Measurements from ENCODE around the gene GALNT7.

The GALNT7 gene

GRCh38 chr4:173161311-173161710 lies 7.3 kb upstream of the GALNT7 start:
- TF ChIP-seq CTCF (IDR thresholded peaks at IDR 0.05; ENCODE audit: control insufficient read depth, insufficient read depth, low read depth, low read length, missing control alignments), result no peak

GRCh38 chr4:173165706-173166105 lies 2.9 kb upstream of the GALNT7 start:
- TF ChIP-seq CTCF (IDR thresholded peaks at IDR 0.05; ENCODE audit: control insufficient read depth, insufficient read depth, low read depth, low read length, missing control alignments), result no peak
- H3K4me3 ChIP-seq (ENCODE audit: control insufficient read depth, low read depth, low read length), result no peak overlapping the region
- no peak for DNase-seq (ENCODE audit: low read depth)

More at GRCh38 chr4:173161311-173161710, 7.3 kb upstream of the GALNT7 start:
- DNase-seq (ENCODE audit: low read depth), result no peak
- H3K4me3 ChIP-seq (ENCODE audit: control insufficient read depth, low read depth, low read length), result no peak overlapping the region

- TF ChIP-seq CTCF (IDR thresholded peaks at IDR 0.05; ENCODE audit: control insufficient read depth, insufficient read depth, low read depth, low read length, missing control alignments), result no peak
- no peak for DNase-seq (ENCODE audit: low read depth)
- H3K4me3 ChIP-seq (ENCODE audit: control insufficient read depth, low read depth, low read length), result no peak overlapping the region
Measured at GRCh38 chr4:173166491-173166890, 2.1 kb upstream of the GALNT7 start.

- DNase-seq (ENCODE audit: low read depth), result no peak
- peak overlapping the region; percentile 77 for H3K4me3 ChIP-seq (ENCODE audit: control insufficient read depth, low read depth, low read length)
- no peak for TF ChIP-seq CTCF (IDR thresholded peaks at IDR 0.05; ENCODE audit: control insufficient read depth, insufficient read depth, low read depth, low read length, missing control alignments)
Measured at GRCh38 chr4:173167758-173168395, 734 bp upstream of the GALNT7 start.

GRCh38 chr4:173169178-173169427 lies 492 bp downstream of the GALNT7 start:
- TF ChIP-seq CTCF (IDR thresholded peaks at IDR 0.05; ENCODE audit: control insufficient read depth, insufficient read depth, low read depth, low read length, missing control alignments), result no peak
- H3K4me3 ChIP-seq (ENCODE audit: control insufficient read depth, low read depth, low read length), result peak overlapping the region; percentile 77
- DNase-seq (ENCODE audit: low read depth), result no peak

- no peak for TF ChIP-seq CTCF (IDR thresholded peaks at IDR 0.05; ENCODE audit: control insufficient read depth, insufficient read depth, low read depth, low read length, missing control alignments)
- DNase-seq (ENCODE audit: low read depth), result no peak
- peak overlapping the region; percentile 77 for H3K4me3 ChIP-seq (ENCODE audit: control insufficient read depth, low read depth, low read length)
Measured at GRCh38 chr4:173169428-173170181, 994 bp downstream of the GALNT7 start.
